HG02885 (cell line): Measurements from ENCODE around the gene MGME1.

Experiments
- ATAC-seq: cut with Tn5 transposase; IDR thresholded peaks from one replicate; pipeline ENCODE4 v1.9.1; 2021; ENCODE audit warnings: mild to moderate bottlenecking; ENCODE audit not compliant: unreplicated experiment, poor library complexity

Gene MGME1

GRCh38 chr20:17940224-17940971 lies 28.4 kb upstream of the MGME1 start:
- ATAC-seq, result no peak

GRCh38 chr20:17941087-17941825 lies 27.6 kb upstream of the MGME1 start:
- ATAC-seq, result no peak

- ATAC-seq, result no peak
Measured at GRCh38 chr20:17941826-17942196, 27.0 kb upstream of the MGME1 start.

- peak; percentile 65 for ATAC-seq
Measured at GRCh38 chr20:17943343-17943742, 25.5 kb upstream of the MGME1 start.

- no peak for ATAC-seq
Measured at GRCh38 chr20:17944854-17945474, 23.9 kb upstream of the MGME1 start.

GRCh38 chr20:17946040-17946439 lies 22.8 kb upstream of the MGME1 start:
- no peak for ATAC-seq

- no peak for ATAC-seq
Measured at GRCh38 chr20:17946572-17947473, 22.0 kb upstream of the MGME1 start.

- ATAC-seq, result no peak
Measured at GRCh38 chr20:17947474-17947815, 21.4 kb upstream of the MGME1 start.

GRCh38 chr20:17948442-17948841 lies 20.4 kb upstream of the MGME1 start:
- no peak for ATAC-seq

GRCh38 chr20:17949899-17950298 lies 18.9 kb upstream of the MGME1 start:
- no peak for ATAC-seq

GRCh38 chr20:17950670-17951069 lies 18.1 kb upstream of the MGME1 start:
- ATAC-seq, result no peak

GRCh38 chr20:17951323-17951722 lies 17.5 kb upstream of the MGME1 start:
- ATAC-seq, result no peak

GRCh38 chr20:17952692-17953684 lies 15.8 kb upstream of the MGME1 start:
- ATAC-seq, result no peak

GRCh38 chr20:17953935-17954334 lies 14.9 kb upstream of the MGME1 start:
- ATAC-seq, result no peak

- ATAC-seq, result no peak
Measured at GRCh38 chr20:17955302-17955701, 13.5 kb upstream of the MGME1 start.

- no peak for ATAC-seq
Measured at GRCh38 chr20:17956099-17956685, 12.6 kb upstream of the MGME1 start.

- no peak for ATAC-seq
Measured at GRCh38 chr20:17957505-17958363, 11.1 kb upstream of the MGME1 start.
